ENCODE measurements around the gene ZMIZ1. TPM values are rescaled to one million over a fixed set of nuclear protein-coding genes. Genes with fewer than 3 reads are reported as not detected.
A peak's percentile ranks its signal among the peaks of the same experiment; 100 is the strongest.

ZMIZ1 gene
- total RNA-seq, 1 experiment from 2014 or later, result 42.3 TPM

GRCh38 chr10:79147796-79148451 lies 79.2 kb downstream of the ZMIZ1 start:
- Histone ChIP-seq H3K27me3 (replicated peaks; ENCODE audit: control insufficient read depth, insufficient read depth, low read length) (no peaks in the 10 kb centered on the region), H3K4me3 (ENCODE audit: low read depth, low read length) (no peak overlapping the region), H3K4me1 (peaks cover 40% of the 10 kb centered on the region), H3K36me3 (ENCODE audit: control insufficient read depth, insufficient read depth, low read length) (peaks cover 3% of the 10 kb centered on the region), H3K9me3 (no peaks in the 10 kb centered on the region)
- Mint-ChIP-seq H3K36me3 (ENCODE audit: insufficient read depth, unreplicated experiment) (peaks cover 32% of the 10 kb centered on the region), H3K9me3 (ENCODE audit: unreplicated experiment) (no peaks in the 10 kb centered on the region), H3K4me1 (ENCODE audit: low read depth, unreplicated experiment) (peaks cover 14% of the 10 kb centered on the region), H3K27ac (ENCODE audit: unreplicated experiment) (no peak overlapping the region), H3K27me3 (ENCODE audit: insufficient read depth, unreplicated experiment) (no peaks in the 10 kb centered on the region), H3K4me3 (ENCODE audit: unreplicated experiment) (no peak overlapping the region)
- no peak for DNase-seq
- TF ChIP-seq, protein P1, sequence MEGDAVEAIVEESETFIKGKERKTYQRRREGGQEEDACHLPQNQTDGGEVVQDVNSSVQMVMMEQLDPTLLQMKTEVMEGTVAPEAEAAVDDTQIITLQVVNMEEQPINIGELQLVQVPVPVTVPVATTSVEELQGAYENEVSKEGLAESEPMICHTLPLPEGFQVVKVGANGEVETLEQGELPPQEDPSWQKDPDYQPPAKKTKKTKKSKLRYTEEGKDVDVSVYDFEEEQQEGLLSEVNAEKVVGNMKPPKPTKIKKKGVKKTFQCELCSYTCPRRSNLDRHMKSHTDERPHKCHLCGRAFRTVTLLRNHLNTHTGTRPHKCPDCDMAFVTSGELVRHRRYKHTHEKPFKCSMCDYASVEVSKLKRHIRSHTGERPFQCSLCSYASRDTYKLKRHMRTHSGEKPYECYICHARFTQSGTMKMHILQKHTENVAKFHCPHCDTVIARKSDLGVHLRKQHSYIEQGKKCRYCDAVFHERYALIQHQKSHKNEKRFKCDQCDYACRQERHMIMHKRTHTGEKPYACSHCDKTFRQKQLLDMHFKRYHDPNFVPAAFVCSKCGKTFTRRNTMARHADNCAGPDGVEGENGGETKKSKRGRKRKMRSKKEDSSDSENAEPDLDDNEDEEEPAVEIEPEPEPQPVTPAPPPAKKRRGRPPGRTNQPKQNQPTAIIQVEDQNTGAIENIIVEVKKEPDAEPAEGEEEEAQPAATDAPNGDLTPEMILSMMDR (IDR thresholded peaks at IDR 0.05; ENCODE audit: insufficient read depth in 1 of 2, low read depth in 1 of 2, low read length in 1 of 2, severe bottlenecking in 1 of 2, unreplicated experiment in 1 of 2), result no peak
- POLR2A ChIA-PET, result no interaction called here
- CTCF ChIA-PET, result no interaction called here
- BruUV-seq (replicated peaks), result no TSS peak
- intact Hi-C loops (cut with micrococcal nuclease; ENCODE audit: unreplicated experiment), result no loop called here

DNA sequence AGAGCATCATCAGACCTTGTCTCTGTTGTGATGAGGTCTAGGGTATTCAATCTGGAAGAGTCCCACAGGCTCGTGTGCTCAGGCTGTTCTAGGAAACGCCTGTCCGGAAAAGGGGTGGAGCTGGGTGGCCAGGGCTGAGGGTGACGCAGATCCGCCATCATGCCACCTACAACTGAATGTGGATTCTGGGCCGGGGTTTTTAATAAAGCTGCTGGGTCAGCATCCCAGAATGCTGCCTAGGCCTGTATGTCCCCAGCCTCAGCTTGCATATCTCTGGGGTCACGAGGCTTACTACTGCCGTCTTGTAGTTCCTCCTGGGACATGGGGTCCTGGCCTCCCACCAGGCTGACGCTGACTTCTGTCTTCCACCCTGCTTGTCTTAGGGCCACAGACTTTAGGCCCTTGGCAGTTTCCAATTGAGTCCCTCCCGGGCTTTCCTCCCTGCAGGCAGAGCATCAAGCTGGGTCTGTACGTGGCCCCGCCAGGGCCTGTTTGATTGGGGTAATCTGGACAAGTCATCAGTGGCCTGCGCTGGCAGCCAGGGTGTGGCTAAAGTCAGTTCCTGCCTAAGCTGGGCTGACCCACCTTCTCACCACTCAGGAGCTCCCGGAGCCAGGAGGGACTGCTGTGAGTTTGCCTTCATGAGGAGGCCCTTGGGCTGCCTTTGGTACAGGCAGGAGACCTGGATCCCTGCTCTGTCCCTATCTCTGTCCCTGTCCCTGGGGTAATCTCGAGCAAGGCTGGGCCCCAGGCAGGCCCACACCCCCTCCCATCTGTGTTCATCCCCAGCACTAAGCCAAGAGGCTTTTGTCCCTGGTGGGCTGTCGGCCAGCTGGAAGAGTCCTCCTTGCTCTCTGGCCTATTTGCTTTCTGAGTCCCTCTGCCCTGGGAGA lies 79.9 kb downstream of the ZMIZ1 start:
- no TSS peak for BruUV-seq (replicated peaks)
- H3K27me3 ChIP-seq (replicated peaks; ENCODE audit: control insufficient read depth, insufficient read depth, low read length), result no peaks in the 10 kb centered on the region
- H3K36me3 ChIP-seq (ENCODE audit: control insufficient read depth, insufficient read depth, low read length), result peaks cover 3% of the 10 kb centered on the region
- no peaks in the 10 kb centered on the region for H3K9me3 Mint-ChIP-seq (ENCODE audit: unreplicated experiment)
- no peak overlapping the region for H3K4me3 Mint-ChIP-seq (ENCODE audit: unreplicated experiment)
- peaks cover 26% of the 10 kb centered on the region for H3K36me3 Mint-ChIP-seq (ENCODE audit: insufficient read depth, unreplicated experiment)
- ChIA-PET POLR2A (no interaction called here), CTCF (interaction anchor here (0.6 kb wide), 1 partner anchor 22 kb away, joined by 3 read pairs; no protein-coding TSS in a partner anchor)
- TF ChIP-seq, protein P1 (IDR thresholded peaks at IDR 0.05; ENCODE audit: insufficient read depth in 1 of 2, low read depth in 1 of 2, low read length in 1 of 2, severe bottlenecking in 1 of 2, unreplicated experiment in 1 of 2), result no peak
- no peaks in the 10 kb centered on the region for H3K9me3 ChIP-seq
- H3K4me1 ChIP-seq, result peaks cover 40% of the 10 kb centered on the region
- no peak overlapping the region for H3K4me3 ChIP-seq (ENCODE audit: low read depth, low read length)
- H3K4me1 Mint-ChIP-seq (ENCODE audit: low read depth, unreplicated experiment), result peaks cover 14% of the 10 kb centered on the region
- intact Hi-C loops (cut with micrococcal nuclease; ENCODE audit: unreplicated experiment), result no loop called here
- peak overlapping the region; percentile 80 for H3K27ac Mint-ChIP-seq (ENCODE audit: unreplicated experiment)
- H3K27me3 Mint-ChIP-seq (ENCODE audit: insufficient read depth, unreplicated experiment), result no peaks in the 10 kb centered on the region
- no peak for DNase-seq

- H3K4me3 ChIP-seq (ENCODE audit: low read depth, low read length), result no peak overlapping the region
- Mint-ChIP-seq H3K36me3 (ENCODE audit: insufficient read depth, unreplicated experiment) (peaks cover 24% of the 10 kb centered on the region), H3K27me3 (ENCODE audit: insufficient read depth, unreplicated experiment) (no peaks in the 10 kb centered on the region), H3K9me3 (ENCODE audit: unreplicated experiment) (no peaks in the 10 kb centered on the region), H3K4me3 (ENCODE audit: unreplicated experiment) (no peak overlapping the region), H3K4me1 (ENCODE audit: low read depth, unreplicated experiment) (peaks cover 14% of the 10 kb centered on the region), H3K27ac (ENCODE audit: unreplicated experiment) (peak overlapping the region; percentile 80)
- ChIA-PET POLR2A (no interaction called here), CTCF (no interaction called here)
- no peaks in the 10 kb centered on the region for H3K9me3 ChIP-seq
- no peak for DNase-seq
- H3K4me1 ChIP-seq, result peaks cover 39% of the 10 kb centered on the region
- TF ChIP-seq, protein P1 (IDR thresholded peaks at IDR 0.05; ENCODE audit: insufficient read depth in 1 of 2, low read depth in 1 of 2, low read length in 1 of 2, severe bottlenecking in 1 of 2, unreplicated experiment in 1 of 2), result no peak
- H3K36me3 ChIP-seq (ENCODE audit: control insufficient read depth, insufficient read depth, low read length), result peaks cover 3% of the 10 kb centered on the region
- H3K27me3 ChIP-seq (replicated peaks; ENCODE audit: control insufficient read depth, insufficient read depth, low read length), result no peaks in the 10 kb centered on the region
- no TSS peak for BruUV-seq (replicated peaks)
- intact Hi-C loops (cut with micrococcal nuclease; ENCODE audit: unreplicated experiment), result no loop called here
These were observed 80.5 kb downstream of the ZMIZ1 start for GRCh38 chr10:79149345-79149661.

Data from Caco-2 (cell line).